ENCODE data around the gene MOB3C. TPM values are rescaled to one million over a fixed set of nuclear protein-coding genes. Genes with fewer than 3 reads are reported as not detected.
"Not testable (repeated sequence)": the region's sequence is repeated elsewhere in the genome, so short reads cannot be mapped to it uniquely, and the experiment has no call there.

The MOB3C gene
- total RNA-seq (2014; rRNA removed; shearing (Covaris generic); ENCODE audit: low replicate concordance): 17.7 and 33.9 TPM in 2 replicates

GRCh38 chr1:46616277-46617107 lies at the start of gene MOB3C:
MOB3C (minus strand) TSS chr1:46616811; CDS start chr1:46613321, 3,490 bp downstream.
- in situ Hi-C loops (cut with HindIII; ENCODE audit: low pct_unique_long_range_greater_than_20kb, low sequenced_read_pairs): no loop called here
- peak; percentile 87 for DNase-seq (ENCODE audit: low read depth)

- in situ Hi-C loops (cut with HindIII; ENCODE audit: low pct_unique_long_range_greater_than_20kb, low sequenced_read_pairs): no loop called here
- DNase-seq (ENCODE audit: low read depth): no peak
Measured at GRCh38 chr1:46665983-46666382, 49.4 kb upstream of the MOB3C start.

- DNase-seq (ENCODE audit: low read depth); in situ Hi-C loops (cut with HindIII; ENCODE audit: low pct_unique_long_range_greater_than_20kb, low sequenced_read_pairs): not testable (repeated sequence)
Measured at GRCh38 chr1:46662919-46663318, 46.3 kb upstream of the MOB3C start.

- in situ Hi-C loops (cut with HindIII; ENCODE audit: low pct_unique_long_range_greater_than_20kb, low sequenced_read_pairs); DNase-seq (ENCODE audit: low read depth): not testable (repeated sequence)
Measured at GRCh38 chr1:46660116-46660515, 43.5 kb upstream of the MOB3C start.

GRCh38 chr1:46659307-46659870 lies 42.8 kb upstream of the MOB3C start:
- in situ Hi-C loops (cut with HindIII; ENCODE audit: low pct_unique_long_range_greater_than_20kb, low sequenced_read_pairs): no loop called here
- no peak for DNase-seq (ENCODE audit: low read depth)

- in situ Hi-C loops (cut with HindIII; ENCODE audit: low pct_unique_long_range_greater_than_20kb, low sequenced_read_pairs): no loop called here
Measured at GRCh38 chr1:46657775-46658174, 41.2 kb upstream of the MOB3C start.

GRCh38 chr1:46656643-46657042 lies 40.0 kb upstream of the MOB3C start:
- in situ Hi-C loops (cut with HindIII; ENCODE audit: low pct_unique_long_range_greater_than_20kb, low sequenced_read_pairs): no loop called here
- DNase-seq (ENCODE audit: low read depth): no peak

More at GRCh38 chr1:46657775-46658174, 41.2 kb upstream of the MOB3C start:
- DNase-seq (ENCODE audit: low read depth): no peak

- in situ Hi-C loops (cut with HindIII; ENCODE audit: low pct_unique_long_range_greater_than_20kb, low sequenced_read_pairs): no loop called here
- no peak for DNase-seq (ENCODE audit: low read depth)
Measured at GRCh38 chr1:46655848-46656247, 39.2 kb upstream of the MOB3C start.

GRCh38 chr1:46654698-46655097 lies 38.1 kb upstream of the MOB3C start:
- in situ Hi-C loops (cut with HindIII; ENCODE audit: low pct_unique_long_range_greater_than_20kb, low sequenced_read_pairs); DNase-seq (ENCODE audit: low read depth): not testable (repeated sequence)

- in situ Hi-C loops (cut with HindIII; ENCODE audit: low pct_unique_long_range_greater_than_20kb, low sequenced_read_pairs): no loop called here
Measured at GRCh38 chr1:46654012-46654411, 37.4 kb upstream of the MOB3C start.

GRCh38 chr1:46653405-46653958 lies 36.9 kb upstream of the MOB3C start:
- in situ Hi-C loops (cut with HindIII; ENCODE audit: low pct_unique_long_range_greater_than_20kb, low sequenced_read_pairs): no loop called here
- DNase-seq (ENCODE audit: low read depth): no peak

More at GRCh38 chr1:46654012-46654411, 37.4 kb upstream of the MOB3C start:
- DNase-seq (ENCODE audit: low read depth): no peak

- in situ Hi-C loops (cut with HindIII; ENCODE audit: low pct_unique_long_range_greater_than_20kb, low sequenced_read_pairs): no loop called here
- no peak for DNase-seq (ENCODE audit: low read depth)
Measured at GRCh38 chr1:46652321-46653100, 35.9 kb upstream of the MOB3C start.

- in situ Hi-C loops (cut with HindIII; ENCODE audit: low pct_unique_long_range_greater_than_20kb, low sequenced_read_pairs); DNase-seq (ENCODE audit: low read depth): not testable (repeated sequence)
Measured at GRCh38 chr1:46651152-46651551, 34.5 kb upstream of the MOB3C start.

GRCh38 chr1:46650491-46650890 lies 33.9 kb upstream of the MOB3C start:
- in situ Hi-C loops (cut with HindIII; ENCODE audit: low pct_unique_long_range_greater_than_20kb, low sequenced_read_pairs): no loop called here
- no peak for DNase-seq (ENCODE audit: low read depth)

- DNase-seq (ENCODE audit: low read depth): no peak
- in situ Hi-C loops (cut with HindIII; ENCODE audit: low pct_unique_long_range_greater_than_20kb, low sequenced_read_pairs): no loop called here
Measured at GRCh38 chr1:46649764-46650163, 33.2 kb upstream of the MOB3C start.

- in situ Hi-C loops (cut with HindIII; ENCODE audit: low pct_unique_long_range_greater_than_20kb, low sequenced_read_pairs): no loop called here
- DNase-seq (ENCODE audit: low read depth): no peak
Measured at GRCh38 chr1:46647611-46648010, 31.0 kb upstream of the MOB3C start.

- DNase-seq (ENCODE audit: low read depth): no peak
- in situ Hi-C loops (cut with HindIII; ENCODE audit: low pct_unique_long_range_greater_than_20kb, low sequenced_read_pairs): no loop called here
Measured at GRCh38 chr1:46646844-46647243, 30.2 kb upstream of the MOB3C start.

GRCh38 chr1:46646331-46646730 lies 29.7 kb upstream of the MOB3C start:
- in situ Hi-C loops (cut with HindIII; ENCODE audit: low pct_unique_long_range_greater_than_20kb, low sequenced_read_pairs): no loop called here

GRCh38 chr1:46645815-46646214 lies 29.2 kb upstream of the MOB3C start:
- no peak for DNase-seq (ENCODE audit: low read depth)
- in situ Hi-C loops (cut with HindIII; ENCODE audit: low pct_unique_long_range_greater_than_20kb, low sequenced_read_pairs): no loop called here

More at GRCh38 chr1:46646331-46646730, 29.7 kb upstream of the MOB3C start:
- no peak for DNase-seq (ENCODE audit: low read depth)

All from Caki2 (cell line).